Measurements from ENCODE around the gene SLC49A3.
"Not testable (repeated sequence)": the region's sequence is repeated elsewhere in the genome, so short reads cannot be mapped to it uniquely, and the experiment has no call there.

GRCh38 chr4:731954-732353, 43.0 kb upstream of the SLC49A3 start:
- not testable (repeated sequence) for TF ChIP-seq EZH2phosphoT487 (IDR thresholded peaks at IDR 0.05; ENCODE audit: insufficient read depth, low read depth); EZH2 (IDR thresholded peaks at IDR 0.05; ENCODE audit: insufficient read depth, poor library complexity, severe bottlenecking)
